Epidermal melanocyte (primary cell): Measurements from ENCODE around the gene MYL10.

Experiments used
- DNase-seq: peaks from one replicate; pipeline ENCODE4 v3.0.0; 2011; ENCODE audit warnings: low spot score; ENCODE audit not compliant: insufficient read length

Gene MYL10

DNA sequence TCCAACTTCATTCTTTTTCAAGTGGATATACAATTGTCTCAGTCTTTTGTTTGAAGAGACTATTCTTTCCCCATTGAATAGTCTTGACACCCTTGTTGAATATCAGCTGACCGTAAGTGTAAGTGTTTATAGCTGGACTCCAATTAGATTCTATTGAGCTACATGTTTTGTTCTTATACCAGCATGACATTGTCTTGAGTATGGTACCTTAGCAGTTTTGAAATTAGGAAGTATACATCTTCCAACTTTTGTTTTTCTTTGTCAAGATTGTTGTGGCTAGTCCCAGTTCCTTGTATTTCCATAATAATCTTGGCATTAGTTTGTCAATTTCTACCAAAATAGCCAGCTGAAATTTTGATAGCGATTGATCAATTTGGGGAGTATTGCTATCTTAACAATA lies 56.9 kb downstream of the MYL10 start:
- no peak for DNase-seq

DNA sequence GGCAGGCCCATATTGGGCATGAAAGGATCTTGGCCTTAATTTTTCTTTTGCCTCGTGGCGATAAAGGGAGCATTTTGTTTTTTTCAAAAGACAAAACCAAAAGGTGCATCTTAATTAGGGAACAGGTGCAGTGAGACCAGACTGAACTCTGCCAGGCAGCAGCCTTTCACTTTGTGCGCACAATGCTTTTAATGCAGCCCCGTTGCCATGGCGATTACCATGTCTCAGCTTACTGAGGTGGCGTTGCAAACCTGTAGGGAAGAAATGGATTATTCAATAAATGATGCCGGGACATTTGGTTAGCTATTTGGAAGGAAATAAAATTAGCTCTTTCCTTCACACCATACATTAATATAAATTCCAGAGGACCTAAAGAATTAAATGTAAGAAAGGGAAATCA lies 61.9 kb downstream of the MYL10 start:
- DNase-seq = no peak

- no peak for DNase-seq
Observed at GRCh38 chr7:101565601-101566209, 63.4 kb downstream of the MYL10 start.

- no peak for DNase-seq
Observed at GRCh38 chr7:101564778-101565211, 64.3 kb downstream of the MYL10 start.

- no peak for DNase-seq
Observed at GRCh38 chr7:101563943-101564777, 64.9 kb downstream of the MYL10 start.
